NCI-H2227 (cell line): Measurements from ENCODE around the gene TSFM.

Experiments
- DNase-seq: peaks from one replicate; lab custom pipeline; 2025; ENCODE audit not compliant: unreplicated experiment; lab: John Stamatoyannopoulos, UW

TSFM gene

GRCh38 chr12:57782608-57783465 lies at the start of gene TSFM:
Gene TSFM, plus strand, starts transcription at chr12:57782787. Its CDS starts 15 bp downstream, at chr12:57782802.
- DNase-seq: peak; percentile 94

DNA sequence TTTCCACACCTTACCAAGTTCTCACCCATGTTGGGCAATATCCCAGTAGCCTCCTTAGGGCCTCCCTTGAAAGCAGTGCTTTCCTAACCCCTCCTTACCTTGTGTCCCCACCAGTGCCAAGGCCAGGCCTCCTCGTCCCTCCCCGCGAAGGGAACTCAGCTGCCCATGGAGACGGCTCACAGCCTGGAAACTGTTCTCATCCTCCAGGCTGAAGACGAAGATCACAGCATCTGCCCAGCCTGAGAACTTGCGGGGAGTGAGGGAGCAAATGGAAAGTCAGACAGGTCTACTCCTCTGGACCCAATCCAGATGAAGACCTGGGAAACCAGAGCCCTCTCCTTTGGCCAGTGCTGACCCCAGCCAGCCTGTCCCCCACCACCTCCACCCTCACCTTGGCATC lies 48.7 kb upstream of the TSFM start:
- DNase-seq: no peak

GRCh38 chr12:57734591-57734990 lies 48.0 kb upstream of the TSFM start:
- no peak for DNase-seq

DNA sequence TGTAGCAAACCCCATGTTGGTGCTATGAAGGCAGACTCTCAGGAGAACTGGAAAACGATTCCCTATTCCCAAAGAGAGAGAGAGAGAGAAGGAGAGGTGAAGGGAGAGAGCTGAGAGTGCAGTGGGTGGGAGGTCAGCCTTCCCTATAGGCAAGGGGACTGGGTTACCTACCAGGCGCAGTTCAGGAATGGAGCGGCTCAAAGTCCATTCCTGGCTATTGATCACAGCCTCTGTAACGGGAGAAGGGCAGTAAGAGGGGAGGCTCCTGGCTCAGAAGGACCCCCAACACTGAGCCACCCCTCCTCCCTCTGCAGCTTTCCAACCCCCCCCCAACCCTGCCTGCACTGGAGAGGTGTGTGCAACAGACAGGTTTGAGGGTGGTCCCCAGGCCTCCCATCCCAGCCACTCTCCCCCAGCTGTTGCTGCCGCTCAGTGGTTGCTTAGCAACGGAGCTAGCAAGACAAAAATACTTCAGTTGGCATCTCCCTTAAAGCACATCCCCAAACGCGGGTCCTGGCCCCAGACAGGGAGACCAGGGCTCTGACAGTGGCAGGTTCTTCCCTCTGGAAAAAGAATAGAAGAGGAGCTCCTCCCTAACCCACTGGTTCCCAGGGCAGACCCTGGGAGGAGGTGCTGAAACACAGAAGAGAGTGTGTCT lies 47.3 kb upstream of the TSFM start:
- DNase-seq: peak; percentile 72

GRCh38 chr12:57735952-57736740 lies 46.4 kb upstream of the TSFM start:
- peak; percentile 66 for DNase-seq

DNA sequence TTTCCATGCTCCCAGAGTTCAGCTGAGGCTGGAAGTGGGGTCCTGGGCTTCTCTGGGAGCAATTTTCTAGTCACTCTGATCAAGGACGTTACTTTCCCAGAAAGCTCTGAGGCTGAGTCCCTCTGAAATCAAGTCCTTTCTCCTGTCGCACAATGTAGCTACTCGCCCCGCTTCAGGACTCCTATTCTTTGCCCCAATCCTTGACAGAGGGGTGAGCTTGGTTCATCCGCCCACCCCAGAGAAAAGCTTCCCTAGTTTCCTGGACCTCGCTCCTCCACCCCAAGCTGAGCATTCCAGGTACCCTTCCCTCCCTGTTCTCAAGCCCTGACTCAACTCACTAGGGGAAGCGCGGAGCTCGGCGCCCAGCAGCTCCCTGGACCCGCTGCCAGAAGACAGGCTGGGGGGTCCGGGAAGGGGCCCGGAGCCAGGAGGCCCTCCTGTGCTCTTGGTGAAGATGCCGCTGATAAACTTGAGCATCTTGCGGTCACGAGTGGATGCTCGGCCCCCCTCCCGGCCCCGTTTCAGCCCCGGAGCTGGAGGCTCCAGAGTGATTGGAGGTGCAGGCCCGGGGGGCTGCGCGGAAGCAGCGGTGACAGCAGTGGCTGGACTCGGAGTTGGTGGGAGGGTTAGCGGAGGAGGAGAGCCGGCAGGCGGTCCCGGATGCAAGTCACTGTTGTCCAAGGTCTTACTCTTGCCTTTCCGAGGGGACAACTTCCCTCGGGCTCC lies 45.7 kb upstream of the TSFM start:
- DNase-seq: no peak

DNA sequence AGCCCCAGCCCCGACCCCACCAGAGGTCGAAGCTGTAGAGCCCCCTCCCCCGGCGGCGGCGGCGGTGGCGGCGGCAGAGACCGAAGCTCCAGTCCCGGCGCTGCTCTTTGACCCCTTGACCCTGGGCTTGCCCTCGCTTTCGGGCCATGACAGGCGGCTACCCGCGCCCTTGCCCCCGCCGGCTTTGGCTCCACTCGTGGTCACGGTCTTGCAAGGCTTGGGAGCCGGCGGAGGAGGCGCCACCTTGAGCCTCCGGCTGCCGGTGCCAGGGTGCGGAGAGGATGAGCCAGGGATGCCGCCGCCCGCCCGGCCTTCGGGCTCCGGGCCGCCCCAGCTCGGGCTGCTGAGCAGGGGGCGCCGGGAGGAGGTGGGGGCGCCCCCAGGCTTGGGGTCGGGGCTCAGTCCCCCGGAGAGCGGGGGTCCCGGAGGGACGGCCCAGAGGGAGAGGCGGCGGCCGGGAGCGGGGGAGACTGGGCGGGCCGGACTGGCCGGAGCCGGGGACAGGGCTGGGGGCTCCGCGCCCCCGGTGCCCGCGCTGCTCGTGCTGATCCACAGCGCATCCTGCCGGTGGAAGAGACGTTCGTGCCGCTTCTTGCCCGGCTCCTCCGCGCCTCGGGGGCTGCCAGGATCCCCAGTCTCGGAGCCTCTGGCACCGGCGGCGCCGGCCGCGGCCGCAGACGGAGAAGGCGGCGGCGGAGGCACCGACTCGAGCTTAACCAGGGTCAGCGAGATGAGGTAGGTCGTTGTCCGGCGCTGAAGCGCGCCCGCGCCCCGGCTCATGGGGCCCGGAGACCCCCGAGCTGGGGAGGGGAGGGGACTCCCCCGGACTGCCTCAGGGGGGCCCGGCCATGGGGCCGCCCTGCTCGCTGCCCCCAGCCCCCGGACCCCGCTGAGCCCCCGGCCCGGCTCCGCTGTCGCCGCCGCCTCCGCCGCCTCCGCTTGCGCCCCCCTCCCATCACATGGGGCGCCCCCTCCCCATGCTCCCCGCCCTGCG lies 44.8 kb upstream of the TSFM start:
- DNase-seq: peak; percentile 54

DNA sequence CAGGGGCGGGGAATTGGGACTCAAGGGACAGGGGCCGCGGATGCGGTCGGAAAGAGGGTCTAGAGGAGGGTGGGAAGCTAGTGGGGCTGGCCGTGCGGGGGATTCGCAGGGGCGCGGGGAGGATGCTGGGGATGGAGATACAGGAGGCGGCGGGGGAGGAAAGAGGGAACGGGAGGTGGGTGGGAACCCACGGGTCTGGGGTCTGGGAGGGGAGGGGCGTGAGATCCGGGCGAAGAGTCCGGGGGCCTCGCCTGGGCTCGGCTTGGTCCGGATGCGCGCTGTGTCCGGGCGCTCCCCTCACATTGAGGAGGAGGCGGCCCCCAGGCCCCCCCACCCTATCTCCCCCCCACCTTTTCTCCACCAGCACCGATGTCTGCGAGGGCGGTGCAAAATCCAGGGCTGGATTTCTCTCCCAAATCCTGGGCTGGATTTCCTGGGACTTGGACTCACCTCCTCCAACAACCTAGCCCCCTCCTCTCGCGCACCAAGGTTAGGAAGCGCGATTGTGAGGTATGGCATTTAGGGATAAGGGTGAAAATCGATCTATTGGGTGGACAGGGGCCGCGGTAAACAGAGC lies 43.8 kb upstream of the TSFM start, which contains the start of gene AGAP2:
AGAP2 (minus strand) TSS at position 82 of the 577 bp plus-strand sequence. CDS start 496 bp downstream, outside the sequence.
- peak; percentile 86 for DNase-seq

GRCh38 chr12:57739387-57739786 lies 43.2 kb upstream of the TSFM start:
- peak; percentile 30 for DNase-seq

DNA sequence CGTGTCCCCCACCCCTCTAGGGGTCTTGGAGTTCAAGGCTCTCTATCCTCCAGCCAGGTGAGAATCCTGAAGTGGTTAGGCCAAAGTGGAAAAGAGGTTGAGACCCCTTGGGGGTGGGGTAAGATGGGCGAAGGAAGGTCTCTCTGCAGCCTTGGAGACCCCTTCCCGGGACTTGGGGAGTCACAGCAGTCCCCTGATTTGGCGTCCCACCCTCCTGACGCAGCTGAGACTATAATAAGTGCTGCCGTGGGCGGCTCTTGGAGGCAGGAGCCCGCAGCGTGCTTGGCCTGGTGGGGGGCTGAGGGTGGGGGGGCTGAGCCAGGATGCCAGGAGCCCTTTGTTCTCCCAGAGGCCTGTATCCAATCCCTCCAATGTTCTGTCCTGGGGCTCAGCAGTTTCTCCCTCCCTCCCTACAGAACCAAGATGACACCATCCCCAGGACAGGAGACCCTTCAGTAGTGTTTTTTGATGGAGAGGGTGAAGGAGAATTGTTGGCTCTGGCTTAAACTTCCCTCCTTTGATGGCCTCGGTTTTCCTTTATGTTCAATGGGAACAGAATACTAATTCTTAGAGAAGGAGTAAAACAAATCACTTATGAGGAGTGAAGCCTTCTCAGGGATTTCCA lies 42.6 kb upstream of the TSFM start:
- no peak for DNase-seq

DNA sequence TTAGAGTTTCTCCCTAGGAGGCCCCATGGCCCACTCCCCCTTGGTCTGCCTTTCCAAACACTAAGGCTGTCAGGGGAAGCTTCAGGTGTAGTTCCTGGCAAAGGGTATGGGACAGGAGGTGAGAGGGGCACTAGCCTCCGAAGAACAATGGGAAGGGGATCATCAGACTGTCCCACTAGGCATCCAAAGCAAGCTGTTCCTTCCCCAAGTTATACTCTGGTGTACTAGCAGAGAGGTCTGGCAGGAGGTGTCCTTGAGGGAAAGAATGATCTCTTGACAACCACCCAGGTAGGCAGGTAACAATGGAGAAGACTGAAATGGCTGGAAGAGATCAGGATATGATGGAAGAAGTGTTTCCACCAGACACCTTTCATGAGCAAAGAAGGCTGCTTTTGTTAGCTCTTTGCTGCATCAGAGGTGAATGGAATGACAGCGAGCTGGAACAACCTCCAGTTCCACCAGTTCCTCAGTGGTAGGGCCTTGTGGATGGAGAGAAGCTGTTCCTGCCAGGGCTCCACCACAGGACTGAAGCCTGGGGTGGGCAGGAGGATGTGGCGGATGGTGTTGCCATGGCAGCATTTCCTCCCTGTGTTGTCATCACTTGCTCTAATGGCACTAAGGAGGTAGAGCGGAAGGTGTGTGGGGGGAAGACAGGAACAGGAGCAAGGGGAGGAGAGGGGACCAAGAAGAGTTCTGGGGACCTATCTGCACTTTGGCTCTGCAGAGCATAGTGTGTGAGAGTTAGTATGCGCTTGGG lies 41.8 kb upstream of the TSFM start:
- peak; percentile 53 for DNase-seq

- DNase-seq: peak; percentile 53
These were observed 41.2 kb upstream of the TSFM start for GRCh38 chr12:57741413-57741789.

DNA sequence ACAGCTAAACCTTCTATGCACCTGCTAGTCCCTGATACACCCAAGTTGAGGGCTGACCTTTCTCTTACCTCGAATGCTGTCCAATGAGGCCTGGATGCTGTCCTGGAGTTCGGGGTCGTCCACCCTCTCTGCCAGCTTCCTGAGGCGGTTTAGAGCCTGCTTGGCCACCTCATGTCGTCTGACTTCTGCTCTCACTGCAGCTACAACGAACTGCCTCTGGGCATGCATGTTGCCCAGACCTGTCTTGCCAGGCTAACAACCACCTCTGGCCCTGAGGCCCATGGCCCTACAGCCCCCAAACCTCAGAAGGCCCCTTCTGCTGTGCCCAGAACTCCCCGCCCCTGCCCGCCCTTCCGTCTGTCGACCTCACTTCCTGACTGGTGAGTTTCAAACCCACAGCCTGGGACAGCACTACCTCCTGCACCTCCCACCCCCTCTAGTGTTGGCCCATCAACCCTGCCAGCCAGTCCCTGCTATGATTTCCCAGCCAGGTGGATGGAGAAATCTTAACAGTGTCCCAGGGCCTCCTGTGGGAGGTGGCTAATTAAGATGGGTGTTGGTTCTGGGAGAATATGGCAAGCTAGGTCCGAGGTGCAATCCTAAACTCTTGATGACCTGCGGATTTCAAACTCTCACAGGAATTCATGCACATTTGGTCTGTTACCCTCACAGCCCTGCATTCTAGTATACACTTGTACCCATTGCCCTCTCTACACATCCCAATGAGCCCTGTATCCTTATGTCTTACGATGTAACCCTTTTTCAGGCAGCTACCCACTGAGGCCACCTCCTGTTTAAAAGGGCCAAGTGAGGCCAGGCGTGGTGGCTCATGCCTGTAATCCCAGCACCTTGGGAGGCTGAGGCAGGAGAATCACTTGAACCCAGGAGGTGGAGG lies 40.5 kb upstream of the TSFM start:
- DNase-seq: no peak

GRCh38 chr12:57743769-57744168 lies 38.8 kb upstream of the TSFM start:
- DNase-seq: no peak

DNA sequence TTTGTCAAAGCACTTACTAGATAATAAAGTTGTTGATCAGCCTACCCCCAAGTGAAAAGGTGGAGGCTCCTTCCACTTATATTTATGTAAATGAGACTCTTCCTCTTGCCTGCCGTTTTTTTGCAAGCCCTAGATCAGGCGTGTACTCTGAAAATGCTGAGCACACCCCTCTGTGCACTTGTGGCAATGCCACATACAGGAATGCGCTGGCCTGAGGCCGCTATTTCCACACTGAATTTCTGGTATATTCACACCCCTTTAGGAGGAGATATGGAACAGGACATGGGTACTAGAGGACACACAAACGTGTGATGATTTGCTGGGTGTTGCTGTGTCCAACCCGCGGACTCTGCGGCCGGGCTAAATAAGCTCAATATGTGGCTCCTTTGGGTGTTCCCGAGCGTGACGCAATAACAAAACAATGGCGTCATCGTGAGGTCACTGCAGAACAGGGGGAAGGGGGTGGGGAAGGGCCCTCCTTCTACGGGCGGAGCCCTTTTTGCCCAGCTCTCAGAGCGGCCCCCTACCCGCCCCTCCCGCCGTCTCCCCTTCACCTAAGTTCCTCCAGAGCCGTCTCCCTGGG lies 38.3 kb upstream of the TSFM start:
- DNase-seq: peak; percentile 91

GRCh38 chr12:57744777-57745484 lies 37.7 kb upstream of the TSFM start, which contains the start of gene TSPAN31:
Gene TSPAN31, plus strand, starts transcription at chr12:57745039. Its CDS starts 116 bp downstream, at chr12:57745155.
- peak; percentile 95 for DNase-seq
